Fibroblast of skin of right quadriceps (primary cell): ENCODE measurements around the gene CLEC11A.
"Not testable (repeated sequence)": the region's sequence is repeated elsewhere in the genome, so short reads cannot be mapped to it uniquely, and the experiment has no call there.

Source experiments
- DNase-seq: peaks from one replicate; pipeline ENCODE4 v3.0.0-alpha.2; 2013

CLEC11A gene

GRCh38 chr19:50723735-50724521 is 764 bp downstream of the CLEC11A start:
- no peak for DNase-seq

- peak; percentile 99 for DNase-seq
These were observed 1.5 kb downstream of the CLEC11A start for GRCh38 chr19:50724522-50725217.

DNA sequence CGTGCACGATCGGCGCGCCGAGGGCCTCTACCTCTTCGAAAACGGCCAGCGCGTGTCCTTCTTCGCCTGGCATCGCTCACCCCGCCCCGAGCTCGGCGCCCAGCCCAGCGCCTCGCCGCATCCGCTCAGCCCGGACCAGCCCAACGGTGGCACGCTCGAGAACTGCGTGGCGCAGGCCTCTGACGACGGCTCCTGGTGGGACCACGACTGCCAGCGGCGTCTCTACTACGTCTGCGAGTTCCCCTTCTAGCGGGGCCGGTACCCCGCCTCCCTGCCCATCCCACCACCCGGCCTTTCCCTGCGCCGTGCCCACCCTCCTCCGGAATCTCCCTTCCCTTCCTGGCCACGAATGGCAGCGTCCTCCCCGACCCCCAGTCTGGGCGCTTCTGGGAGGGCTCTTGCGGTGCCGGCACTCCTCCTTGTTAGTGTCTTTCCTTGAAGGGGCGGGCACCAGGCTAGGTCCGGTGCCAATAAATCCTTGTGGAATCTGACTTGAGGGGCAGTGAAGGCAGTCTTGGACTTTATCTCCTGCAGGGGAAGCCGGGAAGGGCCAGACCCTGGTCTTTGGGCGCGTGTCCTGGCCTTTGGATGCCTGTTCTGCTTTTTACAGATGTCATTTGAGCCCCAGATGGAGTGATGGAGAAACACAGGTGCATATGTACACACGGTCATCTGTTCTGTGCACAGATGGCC is 2.2 kb downstream of the CLEC11A start:
- DNase-seq, result no peak

DNA sequence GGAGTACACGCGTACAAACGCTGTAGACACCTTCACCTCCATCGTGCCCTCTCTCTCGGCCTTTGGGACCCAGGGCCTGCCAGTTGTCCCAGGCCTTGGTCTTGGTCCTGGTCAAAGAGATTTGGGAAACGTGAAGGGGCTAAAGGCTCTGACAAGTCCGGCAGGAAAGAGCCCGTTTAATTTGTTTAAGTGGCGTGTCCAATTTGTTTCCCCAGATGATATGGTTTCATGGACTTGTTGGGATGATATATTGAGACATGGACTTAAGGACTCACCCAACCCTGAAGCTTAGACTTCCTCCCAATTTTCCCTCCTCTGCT is 2.7 kb downstream of the CLEC11A start:
- DNase-seq, result no peak

DNA sequence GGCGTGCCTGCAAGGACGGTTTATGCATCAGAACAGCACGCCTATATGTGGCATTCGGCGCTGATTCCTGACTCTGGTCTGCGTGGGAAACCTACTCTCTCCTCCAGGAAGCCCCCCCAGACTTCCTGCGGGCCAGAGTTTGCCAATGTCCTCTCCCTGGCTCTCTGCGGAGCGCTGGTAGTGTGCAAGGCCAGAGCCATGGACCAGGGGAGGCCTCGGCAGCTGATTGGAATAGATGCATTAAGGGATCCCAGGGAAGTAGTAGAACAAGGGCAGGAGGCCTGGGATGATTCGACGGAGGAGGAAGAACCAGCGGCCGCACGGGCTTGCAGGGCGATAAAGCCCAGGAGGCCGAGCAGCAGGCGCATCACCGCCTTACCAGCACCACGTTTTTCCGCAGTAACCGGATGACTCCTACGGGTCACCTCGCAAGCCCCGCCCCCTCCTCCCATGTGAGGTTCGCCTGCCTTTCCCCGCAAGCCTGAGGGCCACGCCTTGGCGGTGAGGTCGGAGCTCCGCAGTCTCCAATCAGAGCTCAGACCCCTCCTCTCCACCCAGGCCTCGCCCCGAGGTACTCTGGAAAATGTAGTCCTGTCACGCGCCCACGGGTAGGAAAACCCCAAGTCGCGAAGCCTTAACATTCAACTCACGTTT is 5.0 kb downstream of the CLEC11A start:
- peak; percentile 83 for DNase-seq

DNA sequence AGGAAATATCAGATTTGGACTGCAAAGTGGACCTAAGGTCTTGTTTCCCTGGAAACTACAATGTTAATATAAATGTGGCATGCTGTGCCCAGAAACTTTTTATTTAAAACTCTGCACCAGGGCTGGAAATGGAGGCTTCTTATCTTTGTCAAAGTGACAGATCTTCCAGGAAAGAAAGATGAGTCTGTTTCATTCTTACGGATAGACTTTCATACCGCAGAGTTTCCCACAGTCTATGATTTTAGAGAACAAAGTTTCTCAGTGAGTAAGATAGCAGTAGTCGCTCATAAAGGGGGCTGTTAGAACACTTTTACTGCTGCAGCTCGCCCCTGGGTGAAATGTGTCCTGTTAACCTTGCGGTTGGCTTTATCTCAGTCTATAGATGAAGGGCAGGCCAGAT is 6.7 kb downstream of the CLEC11A start:
- no peak for DNase-seq

DNA sequence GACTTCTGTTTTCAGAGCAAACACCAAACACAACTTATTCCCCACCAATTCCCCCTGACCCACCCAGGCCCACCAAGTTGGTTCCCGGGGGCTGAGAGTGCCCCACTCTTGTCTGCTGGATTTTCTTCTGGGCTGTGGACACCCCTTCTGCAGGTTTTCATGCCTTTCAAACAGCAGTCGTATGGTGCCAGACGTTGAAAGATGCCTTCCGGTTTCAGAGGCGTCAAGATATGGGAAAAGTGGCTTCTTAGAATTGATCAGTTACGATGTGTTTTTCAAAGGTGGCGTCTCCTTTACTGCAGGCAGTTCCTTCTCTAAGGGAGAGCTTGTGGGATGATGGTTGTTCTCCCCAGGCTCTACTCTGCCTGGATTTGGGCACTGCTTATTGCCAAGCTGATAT is 12.7 kb downstream of the CLEC11A start:
- no peak for DNase-seq

GRCh38 chr19:50736338-50736737 is 13.2 kb downstream of the CLEC11A start:
- no peak for DNase-seq

DNA sequence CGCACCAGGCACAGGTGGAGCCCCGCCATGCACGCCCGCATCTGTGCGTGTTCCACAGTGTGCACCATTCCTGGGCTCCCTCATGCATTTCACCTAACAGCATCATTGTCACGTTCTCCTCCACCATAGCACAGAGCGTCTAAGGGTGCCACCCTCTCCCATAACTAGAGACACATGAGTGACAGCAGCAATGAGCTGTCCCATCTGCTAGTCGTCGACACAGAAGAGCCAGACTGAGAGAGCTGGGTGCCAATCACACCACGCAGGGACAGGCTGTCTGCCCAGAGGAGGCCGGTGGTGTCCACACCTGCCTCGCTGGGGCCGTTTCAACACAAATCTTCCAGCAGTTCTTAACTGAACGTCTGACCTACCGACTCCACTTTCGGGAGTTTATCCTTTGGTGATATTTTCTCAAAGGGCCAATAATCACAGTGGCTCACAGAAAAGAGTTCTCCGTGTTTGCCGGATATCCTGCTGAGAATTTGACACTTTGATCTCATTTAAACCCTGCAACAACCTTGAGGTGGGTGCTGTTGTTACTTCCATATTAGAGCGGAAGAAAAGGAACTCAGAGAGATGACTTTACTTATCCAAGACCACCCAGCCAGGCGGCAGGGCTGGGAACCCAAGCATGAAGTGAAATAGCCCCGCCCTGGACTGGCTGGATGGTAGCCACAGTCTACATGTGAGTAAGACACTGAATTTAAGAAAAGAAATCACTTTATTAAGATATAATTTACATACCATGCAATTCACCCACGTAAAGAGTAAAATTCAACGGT is 16.2 kb downstream of the CLEC11A start:
- DNase-seq, result no peak

DNA sequence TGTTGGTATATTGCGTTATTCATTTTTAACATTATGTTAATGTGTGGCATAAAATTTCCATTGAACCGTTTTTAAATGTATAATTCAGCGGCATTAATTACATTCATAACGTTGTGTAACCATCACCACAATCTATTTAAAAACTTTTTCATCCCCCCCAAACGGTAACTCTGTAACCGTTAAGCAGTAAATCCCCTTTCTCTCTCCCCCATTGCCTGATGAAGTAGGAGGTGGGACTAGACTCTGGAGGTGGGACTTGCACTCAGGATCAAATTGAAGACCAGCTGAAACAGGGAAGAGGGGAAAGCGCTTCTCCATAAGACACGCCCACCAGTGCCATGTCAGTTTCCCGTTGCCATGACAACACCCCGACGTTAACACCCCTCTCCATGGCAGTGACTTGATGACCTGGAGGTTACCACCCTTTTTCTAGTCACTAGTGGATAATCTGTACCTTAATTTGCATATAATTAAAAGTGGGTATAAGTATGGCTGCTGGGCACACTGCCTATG is 16.8 kb downstream of the CLEC11A start:
- no peak for DNase-seq

- DNase-seq, result no peak
These were observed 18.2 kb downstream of the CLEC11A start for GRCh38 chr19:50741179-50741933.

- DNase-seq, result no peak
These were observed 20.4 kb downstream of the CLEC11A start for GRCh38 chr19:50743537-50743936.

DNA sequence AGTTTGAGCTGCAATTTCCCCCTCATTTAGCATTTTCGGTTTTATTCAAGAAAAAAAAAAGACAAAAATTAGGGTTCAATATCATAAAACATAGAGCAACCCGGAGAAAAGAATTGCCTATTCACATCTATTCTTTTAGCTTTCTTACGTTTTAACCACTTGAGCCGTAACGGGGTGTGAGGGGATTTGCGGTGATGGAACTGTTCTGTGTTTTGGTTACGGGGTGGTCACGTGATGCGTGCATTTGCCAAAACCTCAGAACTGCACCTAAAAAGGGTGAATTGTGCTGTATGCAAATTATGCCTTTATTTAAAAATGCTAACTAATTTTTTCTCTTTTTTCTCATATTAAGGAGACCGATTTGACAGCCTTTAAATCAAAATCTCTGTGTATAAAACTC is 22.1 kb downstream of the CLEC11A start:
- DNase-seq, result no peak

GRCh38 chr19:50747141-50747540 is 24.0 kb downstream of the CLEC11A start:
- DNase-seq, result not testable (repeated sequence)

DNA sequence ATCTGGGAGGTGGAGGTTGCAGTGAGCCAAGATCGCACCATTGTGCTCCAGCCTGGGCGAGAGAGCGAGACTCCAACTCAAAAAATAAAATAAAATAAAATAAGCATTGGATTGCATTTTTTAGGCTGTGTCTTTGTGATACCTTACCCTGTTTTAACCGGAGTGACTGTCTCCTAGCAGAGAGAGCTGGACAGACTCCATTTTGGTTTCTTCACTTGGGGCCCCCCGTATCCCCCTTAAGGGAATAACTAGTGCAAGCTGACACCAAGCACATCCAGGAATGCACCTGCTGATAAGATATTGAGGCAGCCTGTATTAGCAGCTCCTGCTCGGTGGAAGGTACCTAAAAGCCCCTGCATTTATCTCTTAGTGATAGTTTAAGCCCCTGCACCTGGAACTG is 26.3 kb downstream of the CLEC11A start:
- DNase-seq, result no peak

GRCh38 chr19:50750010-50750409 is 26.8 kb downstream of the CLEC11A start:
- DNase-seq, result no peak

DNA sequence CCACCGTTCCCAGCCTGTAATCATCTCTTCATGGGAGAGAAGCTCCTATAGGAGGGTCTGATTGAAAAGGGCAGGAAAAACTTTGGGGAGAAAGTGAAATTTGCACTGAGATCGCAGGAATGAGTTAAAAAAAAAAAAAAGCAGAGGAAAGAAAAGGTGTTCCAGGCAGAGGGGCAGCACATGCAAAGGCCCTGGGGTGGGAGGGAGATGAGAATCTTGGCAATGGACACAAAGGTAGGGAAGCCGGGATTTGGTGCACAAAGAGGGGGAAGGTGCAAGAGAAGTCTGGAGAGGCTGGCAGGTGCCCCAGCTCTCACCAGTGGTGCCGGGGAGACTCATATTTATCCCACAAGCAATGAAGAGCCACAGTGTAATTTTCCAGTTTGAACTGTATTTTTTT is 30.7 kb downstream of the CLEC11A start:
- DNase-seq, result no peak

DNA sequence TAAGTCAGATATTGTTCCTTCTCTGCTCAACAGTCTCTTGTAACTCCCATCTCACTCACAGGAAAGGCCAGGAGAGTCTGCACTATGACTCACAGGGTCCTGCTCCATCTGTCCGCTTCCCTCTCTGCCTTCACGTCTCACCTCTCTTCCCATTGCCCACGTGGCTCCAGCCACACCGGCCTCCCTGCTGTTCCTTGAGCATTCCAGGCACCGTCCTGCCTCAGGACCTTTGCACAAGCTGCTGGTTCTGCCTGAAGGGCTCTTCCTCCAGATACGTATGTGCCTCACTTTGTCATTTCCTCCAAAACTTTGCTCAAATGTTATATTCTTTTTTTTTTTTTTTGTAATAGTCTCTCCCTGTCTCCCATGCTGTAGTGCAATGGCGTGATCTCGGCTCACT is 33.1 kb downstream of the CLEC11A start:
- not testable (repeated sequence) for DNase-seq

DNA sequence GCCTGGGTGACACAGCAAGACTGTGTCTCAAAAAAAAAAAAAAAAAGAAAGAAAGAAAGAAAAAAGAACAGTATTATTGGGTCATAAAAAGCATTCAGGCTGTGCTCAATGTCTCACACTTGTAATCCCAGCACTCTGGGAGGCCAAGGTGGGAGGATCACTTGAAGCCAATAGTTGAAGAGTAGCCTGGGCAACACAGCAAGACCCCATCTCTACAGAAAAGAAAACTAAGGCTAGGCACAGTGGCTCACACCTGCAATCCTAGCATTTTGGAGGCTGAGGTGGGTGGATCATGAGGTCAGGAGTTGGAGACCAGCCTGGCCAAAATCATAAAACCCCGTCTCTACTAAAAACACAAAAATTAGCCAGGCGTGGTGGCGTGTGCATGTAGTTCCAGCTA is 34.5 kb downstream of the CLEC11A start:
- not testable (repeated sequence) for DNase-seq

- DNase-seq, result not testable (repeated sequence)
These were observed 35.9 kb downstream of the CLEC11A start for GRCh38 chr19:50759076-50759475.

- peak; percentile 7 for DNase-seq
These were observed 36.7 kb downstream of the CLEC11A start for GRCh38 chr19:50759886-50760285.

GRCh38 chr19:50761501-50761900 is 38.3 kb downstream of the CLEC11A start:
- not testable (repeated sequence) for DNase-seq
